GM18499 (cell line): ENCODE data around the gene DLEC1.

ENCODE experiments used
- ATAC-seq: cut with Tn5 transposase; IDR thresholded peaks from one replicate; pipeline ENCODE4 v1.9.1; 2021; ENCODE audit warnings: moderate number of reproducible peaks; ENCODE audit not compliant: insufficient read depth, unreplicated experiment

Gene DLEC1

DNA sequence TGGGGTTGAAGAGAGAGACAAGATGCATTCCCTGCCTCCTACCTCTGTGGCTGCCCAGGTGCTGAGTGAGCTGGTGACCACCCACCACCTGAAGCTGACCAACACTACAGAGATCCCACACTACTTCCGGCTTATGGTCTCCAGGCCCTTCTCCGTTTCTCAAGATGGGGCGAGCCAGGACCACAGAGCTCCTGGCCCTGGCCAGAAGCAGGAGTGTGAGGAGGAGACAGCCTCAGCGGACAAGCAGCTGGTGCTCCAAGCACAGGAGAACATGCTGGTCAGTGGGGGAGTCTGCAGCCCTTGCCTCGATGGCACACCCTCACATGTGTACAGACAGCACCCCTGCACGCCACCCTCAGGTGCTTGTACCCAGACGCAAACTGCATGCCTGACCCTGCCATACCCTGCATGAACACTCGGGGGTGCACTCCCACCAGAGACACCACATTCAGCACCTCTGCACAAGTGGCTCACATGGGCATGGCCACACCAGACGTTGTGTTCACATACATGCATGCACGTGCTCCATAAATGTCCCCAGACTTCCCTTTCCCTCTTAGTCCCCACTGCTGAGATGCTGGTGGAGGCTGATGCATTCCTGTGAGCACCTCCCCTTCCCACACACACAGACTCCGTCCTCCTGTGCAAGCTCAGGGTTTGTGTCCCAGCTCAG is 78.9 kb downstream of the DLEC1 start:
- peak; percentile 55 for ATAC-seq

DNA sequence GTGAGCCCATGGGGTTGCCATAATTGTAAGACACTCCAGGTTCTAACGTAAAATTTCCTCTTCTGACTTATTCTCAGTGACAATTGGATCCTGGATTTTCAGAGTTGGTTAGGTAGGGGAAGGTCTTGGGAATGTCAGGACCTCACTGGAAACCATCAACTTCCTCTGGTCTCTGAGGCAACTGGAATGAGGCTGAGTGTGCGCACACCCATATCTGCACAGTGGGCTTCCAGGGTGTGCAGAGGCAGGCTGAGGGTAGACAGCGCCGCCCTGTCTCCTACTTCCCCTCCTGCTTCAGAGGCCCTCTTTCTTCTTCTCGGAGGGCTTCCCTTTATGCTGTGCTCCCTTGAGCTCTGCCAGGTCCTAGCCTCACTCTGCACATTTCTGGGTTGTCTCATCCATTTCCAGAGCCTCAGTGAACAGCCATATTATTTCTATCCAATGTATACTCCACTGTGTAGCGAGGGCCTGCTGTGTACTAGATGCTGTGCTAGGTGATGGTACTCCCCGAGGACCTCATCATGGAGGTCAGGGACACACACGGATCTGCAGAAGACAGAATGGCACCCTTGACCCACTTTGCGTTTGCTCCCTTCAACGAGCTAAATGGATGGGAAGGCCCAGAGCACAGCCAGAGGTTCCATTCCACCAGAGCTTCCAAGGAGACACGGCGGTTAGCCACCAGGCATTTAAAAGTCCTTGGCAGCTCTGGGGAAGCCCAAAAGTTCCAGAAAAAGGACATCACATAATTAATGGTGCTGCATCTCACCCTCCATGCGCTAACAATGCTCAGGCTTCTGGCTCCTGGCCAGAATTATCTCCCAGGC is 79.6 kb downstream of the DLEC1 start:
- no peak for ATAC-seq

DNA sequence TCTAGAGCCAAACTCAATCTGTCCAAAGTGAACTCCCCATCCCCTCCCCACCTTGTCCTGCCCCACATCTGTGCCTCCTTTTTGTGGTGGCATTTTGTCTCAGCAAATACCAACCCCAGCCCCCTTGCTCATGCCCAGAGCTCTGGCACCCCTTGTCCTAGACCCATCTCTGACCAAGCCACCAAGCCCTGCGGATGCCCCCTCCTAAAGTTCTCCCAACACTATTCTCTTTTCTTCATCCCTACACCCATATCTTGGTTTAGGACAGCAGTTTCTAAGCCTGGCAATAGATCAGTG is 80.2 kb downstream of the DLEC1 start:
- ATAC-seq = no peak

DNA sequence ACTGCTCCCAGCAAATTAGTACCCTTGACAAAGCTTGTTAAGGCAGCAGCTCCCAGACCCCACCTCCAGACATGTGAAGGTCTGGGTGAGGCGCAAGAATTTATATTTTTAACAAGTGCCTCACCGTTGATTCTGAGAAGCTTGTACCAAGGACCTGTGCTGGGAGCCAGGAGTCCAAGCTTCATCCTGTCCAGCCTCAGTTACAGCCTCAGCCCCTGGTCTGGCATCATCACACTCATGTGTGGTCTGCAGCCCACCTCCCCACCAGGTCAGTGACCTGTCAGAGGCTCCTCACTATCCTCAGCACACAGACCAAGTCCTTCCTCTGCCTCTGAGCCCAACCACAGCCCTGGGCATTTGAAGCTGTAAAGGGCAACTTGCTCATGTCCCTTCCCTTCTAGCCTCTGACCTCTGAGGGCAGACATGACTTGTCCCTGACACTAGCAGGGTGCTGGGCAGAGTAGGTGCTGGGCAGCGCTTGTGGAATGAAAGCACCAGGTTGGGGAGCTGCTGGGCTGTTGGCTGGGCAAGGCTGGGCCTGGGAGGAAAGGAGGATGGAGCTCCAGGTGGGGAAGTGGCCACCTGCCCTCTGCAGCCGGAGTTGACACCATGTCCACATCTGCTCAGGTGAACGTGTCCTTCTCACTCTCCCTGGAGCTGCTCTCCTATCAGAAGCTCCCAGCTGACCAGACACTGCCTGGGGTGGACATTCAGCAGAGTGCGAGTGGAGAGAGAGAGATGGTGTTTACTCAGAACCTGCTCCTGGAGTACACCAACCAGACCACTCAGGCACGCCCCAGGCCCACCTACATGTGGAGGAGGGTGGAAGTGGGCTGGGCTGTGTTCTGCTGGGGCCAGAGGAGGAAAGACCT is 81.0 kb downstream of the DLEC1 start:
- no peak for ATAC-seq

DNA sequence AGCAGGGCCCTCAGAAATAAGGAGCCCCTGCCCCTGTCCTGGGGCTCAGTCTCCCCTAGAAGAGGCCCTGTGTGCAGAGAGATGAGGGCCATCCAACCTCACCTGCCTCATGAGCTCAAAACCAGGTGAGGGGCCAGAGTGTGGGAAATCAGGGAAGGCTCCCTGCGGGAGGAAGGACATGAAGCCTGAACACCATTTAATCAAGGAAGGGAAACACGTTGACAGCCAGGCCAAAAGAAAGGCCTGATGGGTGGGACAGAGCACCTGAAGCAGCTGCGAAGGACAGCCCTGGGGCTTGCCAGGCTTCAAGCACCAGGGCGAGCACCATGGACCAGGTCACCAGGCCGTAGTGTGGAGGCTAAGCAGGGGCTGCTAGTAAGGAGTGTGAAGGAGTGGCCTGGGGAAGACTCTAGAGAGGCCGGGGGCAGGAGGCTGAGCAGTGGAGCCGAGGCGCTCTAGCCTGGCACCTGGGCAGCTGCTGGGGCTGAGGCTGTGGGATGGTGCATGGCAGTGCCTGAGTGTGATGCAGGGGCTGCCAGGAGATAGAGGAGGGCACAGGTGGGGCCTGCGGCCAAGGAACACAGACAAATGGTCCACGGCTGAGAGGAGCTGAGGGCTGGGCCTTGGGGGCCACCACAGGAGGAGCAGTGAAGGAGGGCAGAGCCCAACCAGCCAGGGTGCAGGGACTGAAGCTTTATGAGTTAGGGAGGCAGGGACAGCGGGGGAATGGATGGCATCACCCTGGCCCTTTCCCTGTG is 81.9 kb downstream of the DLEC1 start:
- no peak for ATAC-seq

DNA sequence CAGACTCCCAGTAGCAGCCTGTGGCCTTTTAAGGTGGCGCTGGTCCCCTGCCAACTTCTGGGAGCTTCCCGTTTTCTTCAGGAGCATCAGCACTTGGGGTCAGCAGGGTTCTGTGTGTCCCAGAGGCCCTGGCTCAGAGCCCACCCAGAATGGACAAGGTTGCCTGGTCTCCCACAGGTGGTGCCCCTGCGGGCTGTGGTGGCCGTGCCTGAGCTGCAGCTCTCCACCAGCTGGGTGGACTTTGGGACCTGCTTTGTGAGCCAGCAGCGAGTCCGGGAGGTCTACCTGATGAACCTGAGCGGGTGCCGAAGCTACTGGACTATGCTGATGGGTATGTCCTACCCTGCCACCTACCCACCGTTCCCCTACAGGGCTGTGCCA is 82.4 kb downstream of the DLEC1 start:
- ATAC-seq = no peak

DNA sequence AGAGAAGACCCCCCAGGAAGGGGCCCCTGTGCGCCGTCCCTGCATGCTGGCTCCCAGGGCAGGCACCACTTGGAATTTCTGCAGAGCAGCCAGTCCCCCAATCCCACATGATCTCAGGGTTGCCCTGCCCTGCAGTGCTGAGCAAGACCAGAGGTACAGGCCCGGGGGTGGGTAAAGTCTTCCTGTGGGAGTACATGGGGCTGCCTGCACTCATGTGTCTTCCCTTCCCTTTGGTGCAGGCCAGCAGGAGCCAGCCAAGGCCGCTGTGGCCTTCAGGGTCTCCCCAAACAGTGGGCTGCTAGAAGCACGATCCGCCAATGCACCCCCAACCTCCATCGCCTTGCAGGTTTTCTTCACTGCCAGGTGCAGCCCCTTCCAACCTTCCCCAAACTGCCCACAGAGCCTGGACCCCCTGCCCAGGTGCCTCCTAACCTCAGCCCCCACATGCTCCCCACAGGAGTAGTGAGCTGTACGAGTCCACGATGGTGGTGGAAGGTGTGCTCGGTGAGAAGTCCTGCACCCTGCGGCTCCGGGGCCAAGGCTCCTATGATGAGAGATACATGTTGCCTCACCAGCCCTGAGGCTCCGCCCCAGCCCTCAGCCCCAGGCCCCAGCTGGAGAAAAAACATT is 82.9 kb downstream of the DLEC1 start:
- ATAC-seq = no peak

DNA sequence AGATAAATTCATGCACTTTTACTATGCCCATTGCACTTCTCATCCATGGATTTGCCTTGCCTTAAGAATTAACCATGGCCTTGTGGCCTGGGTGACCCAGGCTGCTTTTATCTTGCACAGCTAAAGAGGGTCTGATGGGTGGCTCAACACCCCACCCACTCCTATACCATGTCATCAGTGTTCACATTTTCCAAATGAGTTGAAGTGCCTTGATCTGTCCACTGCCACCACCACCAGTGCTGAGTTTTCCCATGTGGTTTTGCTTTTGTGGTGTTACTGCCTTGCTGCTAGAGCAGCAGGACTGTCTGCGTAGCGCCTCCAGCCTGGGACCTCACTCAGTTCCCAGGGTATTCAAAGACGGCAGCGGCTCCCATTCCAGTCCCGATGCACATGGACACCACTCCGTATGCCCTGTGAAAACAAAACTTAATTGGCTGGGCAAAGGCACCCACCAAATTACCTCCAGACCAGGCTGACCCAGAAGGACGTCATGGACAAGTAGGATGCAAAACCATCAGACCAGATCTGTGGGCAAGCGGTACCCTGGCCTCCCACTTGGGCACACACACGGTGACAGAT is 83.8 kb downstream of the DLEC1 start:
- ATAC-seq = no peak

DNA sequence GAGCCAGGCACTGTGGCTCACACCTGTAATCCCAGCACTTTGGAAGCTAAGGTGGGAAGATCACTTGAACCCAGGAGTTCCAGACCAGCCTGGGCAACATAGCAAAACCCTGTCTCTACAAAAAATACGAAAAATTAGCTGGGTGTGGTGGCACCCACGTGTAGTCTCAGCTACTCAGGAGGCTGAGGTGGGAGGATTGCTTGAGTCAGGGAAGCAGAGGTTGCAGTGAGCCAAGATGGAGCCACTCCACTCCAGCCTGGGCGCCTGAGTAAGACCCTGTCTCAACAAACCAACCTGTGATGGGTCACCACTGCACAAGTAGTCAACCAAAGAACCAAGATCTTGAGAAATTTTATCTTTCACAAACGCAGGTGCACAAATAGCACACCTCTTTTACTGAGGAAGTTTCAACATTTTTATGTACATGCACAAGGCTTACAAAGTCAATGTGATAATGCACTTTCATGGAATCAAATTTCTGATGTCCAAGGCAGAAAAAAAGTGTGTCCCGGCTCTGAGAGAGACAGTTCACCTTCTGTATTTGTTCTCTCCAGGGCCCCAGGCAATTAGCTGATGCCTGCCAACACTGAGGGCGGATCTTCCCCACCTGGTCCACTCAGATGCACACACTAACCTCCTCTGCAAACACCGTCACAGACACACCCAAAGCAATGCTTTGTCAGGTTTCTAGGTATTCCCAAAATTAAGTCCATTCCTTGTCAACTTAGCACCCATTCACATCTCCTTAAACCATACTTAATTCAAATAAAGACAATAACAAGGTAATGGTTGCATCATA is 85.5 kb downstream of the DLEC1 start:
- no peak for ATAC-seq

DNA sequence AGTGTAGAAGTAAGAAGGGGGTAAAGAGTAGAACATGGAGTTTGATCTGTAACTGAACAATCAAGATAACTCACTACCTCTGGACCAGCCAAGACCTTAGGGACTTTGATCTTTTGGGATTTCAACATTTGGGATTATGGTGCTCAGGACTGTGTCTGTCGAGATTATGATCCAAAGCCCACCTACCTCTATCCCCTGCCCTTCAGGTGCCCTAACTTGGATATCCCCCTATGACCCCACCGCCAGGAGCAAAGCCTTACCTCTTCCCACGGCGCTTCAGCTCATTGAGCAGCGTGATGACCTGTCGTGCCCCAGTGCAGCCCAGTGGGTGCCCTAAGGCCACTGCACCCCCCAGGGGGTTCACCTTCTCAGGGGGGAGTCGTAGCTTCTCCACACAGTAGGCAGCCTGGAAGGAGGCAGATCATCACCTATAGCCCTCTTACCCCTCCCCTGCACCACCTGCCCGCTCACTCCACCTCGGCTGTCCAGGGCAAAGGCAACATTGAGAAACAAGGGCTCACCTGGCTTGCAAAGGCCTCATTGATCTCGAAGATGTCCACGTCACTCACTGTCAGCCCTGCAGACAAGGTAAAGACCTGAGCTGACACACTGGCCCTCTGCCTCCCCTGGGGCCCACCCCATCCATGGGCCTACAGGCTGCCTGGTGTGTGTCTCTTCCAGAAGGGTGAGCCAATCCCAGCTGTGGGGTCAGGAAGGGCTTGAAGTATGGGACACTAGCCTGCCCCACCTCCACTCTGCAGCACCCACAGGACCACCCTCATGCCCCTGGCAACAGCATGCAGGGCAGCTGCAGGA is 86.5 kb downstream of the DLEC1 start:
- no peak for ATAC-seq

DNA sequence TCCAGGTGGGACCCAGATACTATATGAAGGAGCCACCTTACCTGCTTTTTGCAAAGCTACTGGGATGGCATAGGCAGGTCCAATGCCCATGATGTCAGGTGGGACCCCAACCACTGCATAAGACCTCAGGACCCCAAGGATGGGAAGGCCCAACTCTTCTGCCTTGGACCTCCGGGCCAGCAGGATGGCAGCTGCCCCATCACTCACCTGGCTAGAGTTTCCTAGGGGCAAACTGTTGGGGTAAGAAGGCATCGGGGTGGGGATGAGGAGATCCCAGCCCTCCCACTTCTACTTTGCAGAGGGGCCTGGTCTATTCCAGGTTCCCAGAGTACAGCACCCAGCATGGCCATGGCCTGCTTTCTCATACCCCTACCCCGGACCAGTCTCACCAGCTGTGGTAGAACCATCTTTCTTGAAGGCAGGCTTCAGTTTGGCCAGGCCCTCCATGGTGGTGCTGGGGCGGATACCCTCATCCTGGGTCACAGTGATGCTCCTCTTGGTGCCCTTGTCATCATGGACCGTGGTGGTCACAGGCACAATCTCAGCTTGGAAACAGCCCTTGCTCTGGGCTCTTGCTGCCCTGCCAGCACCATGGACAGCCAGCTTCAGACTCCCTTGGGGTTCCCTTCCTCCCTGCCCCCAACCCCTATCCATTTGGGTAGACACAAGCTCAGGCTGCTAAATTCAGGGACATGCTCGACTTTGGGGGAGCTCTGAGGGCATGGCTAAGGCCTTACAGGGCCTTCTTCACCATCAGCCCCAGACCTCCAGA is 87.3 kb downstream of the DLEC1 start:
- ATAC-seq = no peak

DNA sequence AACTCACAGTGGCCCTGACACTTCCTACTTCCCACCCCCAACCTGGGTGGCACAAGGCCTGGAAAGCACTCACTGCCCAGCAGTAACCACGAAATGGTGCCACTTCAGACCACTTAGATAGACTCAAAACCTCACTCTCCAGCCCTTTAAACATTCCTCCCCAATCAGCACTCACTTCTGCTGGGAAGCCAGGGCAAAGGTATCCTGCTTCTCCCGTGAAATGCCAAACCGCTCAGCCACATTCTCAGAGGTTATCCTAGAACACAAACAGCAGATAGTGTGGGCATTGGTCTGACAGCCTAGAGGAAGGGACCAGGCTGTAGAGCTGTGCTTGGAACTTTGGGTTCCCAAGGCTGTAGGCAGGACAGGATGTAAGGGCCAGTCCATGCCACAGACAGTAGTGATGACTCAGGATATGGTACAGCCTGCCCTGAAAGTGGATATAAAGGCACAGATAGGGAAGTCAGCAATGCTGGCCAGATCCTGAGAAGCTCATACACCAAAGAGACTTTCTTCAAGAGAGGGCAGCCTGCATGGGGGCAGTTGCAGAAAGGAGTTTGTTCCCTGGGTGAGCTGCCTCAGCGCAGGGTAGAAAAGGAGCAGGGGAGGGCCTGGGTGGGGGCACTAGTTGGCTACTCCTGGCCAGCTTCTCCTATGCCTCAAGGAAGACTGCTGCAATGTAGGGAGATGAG is 88.7 kb downstream of the DLEC1 start:
- ATAC-seq = no peak

DNA sequence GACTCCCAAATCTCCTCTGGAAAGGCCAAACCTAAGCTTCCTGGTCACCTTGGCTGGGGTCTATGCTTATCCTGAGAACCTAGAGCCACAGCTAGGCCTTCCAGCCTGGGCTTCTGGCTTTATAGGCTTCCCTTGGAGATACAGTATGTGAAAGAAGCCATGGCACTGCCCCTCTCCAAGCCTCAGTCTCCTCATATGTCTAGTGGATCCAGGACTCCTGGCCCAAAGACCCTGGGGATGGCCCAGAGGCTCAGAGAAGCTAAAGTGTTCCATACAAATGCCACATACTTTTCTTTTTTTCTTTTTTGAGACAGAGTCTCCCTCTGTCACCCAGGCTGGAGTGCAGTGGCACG is 89.3 kb downstream of the DLEC1 start:
- ATAC-seq = no peak

DNA sequence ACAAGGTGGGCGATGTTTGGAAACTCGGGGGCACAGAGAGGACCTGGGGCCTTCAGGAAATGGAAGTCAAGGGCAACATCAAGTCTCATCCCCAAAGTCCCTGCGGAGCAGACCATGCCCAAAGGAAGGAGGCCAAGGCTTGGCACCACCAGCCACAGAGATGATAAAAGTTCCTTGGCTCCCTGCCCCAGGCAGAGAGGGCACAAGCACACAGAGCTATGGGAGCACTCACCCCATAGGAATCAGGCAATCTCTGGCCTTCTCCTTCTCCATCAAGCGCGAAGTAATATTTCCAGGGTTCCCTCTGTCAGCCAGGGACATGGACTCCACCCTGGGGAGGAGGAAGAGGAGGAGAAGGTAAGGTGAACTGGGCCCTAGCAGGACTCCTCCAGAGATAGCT is 90.0 kb downstream of the DLEC1 start:
- no peak for ATAC-seq

DNA sequence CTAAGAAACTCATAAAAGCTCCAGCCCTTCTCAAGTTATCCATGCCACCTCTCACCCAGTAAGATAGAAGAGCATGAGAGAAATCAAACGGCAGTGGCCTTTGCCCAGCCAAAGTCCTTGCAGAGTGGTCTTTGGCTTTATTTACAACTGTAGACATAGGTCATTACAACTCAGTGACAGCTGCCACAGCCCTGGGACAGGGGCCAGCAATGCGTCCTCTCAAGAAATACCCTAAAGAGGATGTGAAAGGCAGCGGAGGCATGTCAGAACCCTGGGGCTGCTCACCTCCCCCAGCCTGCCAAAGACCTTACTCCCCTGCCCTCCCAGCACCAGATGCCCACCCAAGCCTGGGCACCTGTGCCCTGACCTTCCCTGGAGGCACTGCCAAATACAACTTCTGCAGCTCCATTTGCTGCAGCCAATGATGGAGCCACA is 91.6 kb downstream of the DLEC1 start:
- no peak for ATAC-seq

DNA sequence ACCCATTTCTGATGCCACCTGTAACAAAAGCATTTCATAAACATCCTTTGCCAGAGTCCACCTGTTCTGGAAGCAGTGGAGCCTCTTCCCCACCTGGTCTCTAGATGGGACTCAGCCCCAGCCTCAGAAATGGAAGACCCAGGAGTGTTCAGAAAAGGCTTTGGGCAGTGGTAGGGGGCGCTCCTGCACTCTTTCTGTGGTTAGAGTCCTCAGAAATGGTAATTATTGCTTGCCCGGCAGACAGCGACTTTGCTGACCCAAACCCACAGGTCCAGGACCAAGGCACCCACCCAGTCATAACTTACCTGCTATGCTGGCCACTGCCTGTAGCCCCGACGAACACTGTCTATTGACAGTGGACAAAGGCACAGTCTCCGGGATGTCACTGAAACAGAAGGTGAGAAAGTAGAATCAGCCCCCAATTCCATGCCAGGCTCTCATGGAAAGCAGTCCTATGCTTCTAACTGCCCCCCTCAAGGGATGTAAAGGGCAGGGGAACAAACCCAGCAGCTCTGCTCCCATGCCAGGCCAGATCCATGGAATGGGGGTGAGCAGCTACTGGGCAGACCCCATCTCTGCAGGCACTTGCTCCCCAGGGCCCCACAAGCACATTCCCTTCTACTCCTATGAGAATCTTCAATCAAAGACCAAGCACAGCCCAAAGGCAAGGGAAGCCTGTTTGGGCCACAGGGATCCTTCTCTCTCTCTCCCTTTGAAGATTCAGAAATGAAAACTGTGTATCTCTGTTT is 92.8 kb downstream of the DLEC1 start:
- ATAC-seq = no peak
